AG20443 (cell line): ENCODE measurements around the gene PLCG2.
"Not testable (repeated sequence)": the region's sequence is repeated elsewhere in the genome, so short reads cannot be mapped to it uniquely, and the experiment has no call there.

Experiments used
- DNase-seq: peaks from one replicate; pipeline ENCODE4 v3.0.0; 2012; ENCODE audit warnings: low spot score, mixed read lengths

The PLCG2 gene

GRCh38 chr16:81754858-81755257 is 24.2 kb upstream of the PLCG2 start:
- DNase-seq, result no peak

- DNase-seq, result no peak
Measured at GRCh38 chr16:81755915-81756614, 23.0 kb upstream of the PLCG2 start.

GRCh38 chr16:81756615-81757356 is 22.3 kb upstream of the PLCG2 start:
- DNase-seq, result no peak

GRCh38 chr16:81758376-81758775 is 20.7 kb upstream of the PLCG2 start:
- DNase-seq, result no peak

- not testable (repeated sequence) for DNase-seq
Measured at GRCh38 chr16:81762322-81762721, 16.8 kb upstream of the PLCG2 start.

GRCh38 chr16:81765111-81765919 is 13.8 kb upstream of the PLCG2 start:
- DNase-seq, result no peak

GRCh38 chr16:81765969-81766368 is 13.1 kb upstream of the PLCG2 start:
- no peak for DNase-seq

- no peak for DNase-seq
Measured at GRCh38 chr16:81767987-81768592, 11.0 kb upstream of the PLCG2 start.

GRCh38 chr16:81770008-81770407 is 9.1 kb upstream of the PLCG2 start:
- no peak for DNase-seq

GRCh38 chr16:81774348-81774747 is 4.7 kb upstream of the PLCG2 start:
- DNase-seq, result no peak

- DNase-seq, result no peak
Measured at GRCh38 chr16:81775570-81775969, 3.5 kb upstream of the PLCG2 start.

- DNase-seq, result no peak
Measured at GRCh38 chr16:81778231-81778630, 860 bp upstream of the PLCG2 start.

GRCh38 chr16:81779536-81780320 is 637 bp downstream of the PLCG2 start:
- DNase-seq, result peak; percentile 24

- DNase-seq, result no peak
Measured at GRCh38 chr16:81780350-81780749, 1.3 kb downstream of the PLCG2 start.

- DNase-seq, result no peak
Measured at GRCh38 chr16:81782236-81782635, 3.1 kb downstream of the PLCG2 start.

GRCh38 chr16:81784072-81784795 is 5.1 kb downstream of the PLCG2 start:
- DNase-seq, result no peak

GRCh38 chr16:81785138-81785924 is 6.2 kb downstream of the PLCG2 start:
- no peak for DNase-seq

GRCh38 chr16:81786321-81786720 is 7.2 kb downstream of the PLCG2 start:
- DNase-seq, result peak; percentile 39

- DNase-seq, result no peak
Measured at GRCh38 chr16:81786868-81787267, 7.8 kb downstream of the PLCG2 start.

- no peak for DNase-seq
Measured at GRCh38 chr16:81787659-81788058, 8.6 kb downstream of the PLCG2 start.
